ENCODE results near the gene FKBP4.

The FKBP4 gene

DNA sequence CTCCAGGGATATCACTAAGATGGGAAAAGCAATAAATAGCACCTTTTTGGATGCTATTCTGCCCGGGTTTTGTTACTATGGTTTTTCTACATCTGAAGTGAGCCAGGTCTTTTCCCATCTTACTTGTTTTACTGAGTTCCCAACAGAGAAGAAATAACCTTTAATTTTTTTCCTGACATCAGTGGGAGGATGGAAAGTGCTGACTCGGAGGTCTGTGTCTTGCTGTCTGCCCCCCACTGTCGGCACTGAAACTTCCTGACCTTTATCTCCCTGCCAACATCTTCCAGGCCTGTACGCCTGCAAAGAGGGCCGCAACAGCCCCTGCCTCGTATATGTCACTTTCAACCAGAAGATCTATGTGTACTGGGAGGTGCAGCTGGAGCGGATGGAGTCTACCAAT, 28.7 kb downstream of the FKBP4 start:
- peak overlapping the region; percentile 56 for H3K27ac Mint-ChIP-seq
- H3K4me1 Mint-ChIP-seq = no peaks in the 10 kb centered on the region
- no peaks in the 10 kb centered on the region for H3K9me3 Mint-ChIP-seq
- peaks cover 100% of the 10 kb centered on the region for H3K36me3 Mint-ChIP-seq
- no peak overlapping the region for H3K4me3 Mint-ChIP-seq
- no peak for DNase-seq (ENCODE audit: low spot score in 2 of 2)
- no peak for ATAC-seq

DNA sequence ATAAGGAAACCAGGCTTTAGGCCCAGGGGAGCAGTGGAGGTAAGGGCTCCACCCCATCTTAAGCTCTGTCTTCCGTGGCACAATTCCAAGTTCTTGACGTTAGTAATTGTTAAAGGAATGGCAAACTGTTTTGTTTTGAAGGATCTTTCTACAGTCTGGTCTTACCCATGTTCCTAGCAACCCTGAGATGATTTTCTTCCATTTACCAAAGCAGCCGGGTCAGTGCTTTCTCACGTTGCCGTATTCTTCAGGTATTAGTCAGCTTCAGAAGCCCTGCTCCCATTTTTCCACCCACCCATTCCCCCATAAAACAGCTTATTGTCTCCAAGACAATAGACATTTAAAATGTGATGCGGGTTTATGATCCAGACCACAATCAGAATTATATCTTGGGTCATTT, 29.8 kb downstream of the FKBP4 start:
- H3K4me3 Mint-ChIP-seq = no peak overlapping the region
- H3K27ac Mint-ChIP-seq = no peak overlapping the region
- DNase-seq (ENCODE audit: low spot score in 2 of 2) = no peak
- no peaks in the 10 kb centered on the region for H3K4me1 Mint-ChIP-seq
- peaks cover 100% of the 10 kb centered on the region for H3K36me3 Mint-ChIP-seq
- no peaks in the 10 kb centered on the region for H3K9me3 Mint-ChIP-seq
- ATAC-seq = no peak

DNA sequence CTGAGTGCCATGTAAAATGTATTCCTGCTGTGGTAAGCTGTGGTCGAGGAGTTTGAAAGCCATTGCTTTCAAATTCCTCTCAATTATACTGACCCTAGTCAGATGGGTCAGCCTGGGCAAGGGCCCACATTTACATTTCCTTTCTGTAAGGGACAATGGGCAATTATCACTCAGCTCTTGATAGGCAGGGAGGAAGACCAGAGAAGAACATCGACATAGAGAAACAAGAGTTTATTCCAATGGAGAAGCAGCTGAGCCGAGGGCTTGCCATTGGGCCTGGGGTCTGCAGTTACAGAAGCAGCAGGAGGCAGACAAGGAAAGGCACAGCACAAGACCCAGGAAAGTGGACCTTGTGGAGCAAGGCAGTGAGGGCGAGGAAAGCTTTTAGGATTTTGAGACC, 30.4 kb downstream of the FKBP4 start:
- Mint-ChIP-seq H3K36me3 (peaks cover 100% of the 10 kb centered on the region), H3K4me3 (no peak overlapping the region), H3K4me1 (no peaks in the 10 kb centered on the region), H3K27ac (no peak overlapping the region), H3K9me3 (no peaks in the 10 kb centered on the region)
- ATAC-seq (no peak), DNase-seq (ENCODE audit: low spot score in 2 of 2) (no peak)

DNA sequence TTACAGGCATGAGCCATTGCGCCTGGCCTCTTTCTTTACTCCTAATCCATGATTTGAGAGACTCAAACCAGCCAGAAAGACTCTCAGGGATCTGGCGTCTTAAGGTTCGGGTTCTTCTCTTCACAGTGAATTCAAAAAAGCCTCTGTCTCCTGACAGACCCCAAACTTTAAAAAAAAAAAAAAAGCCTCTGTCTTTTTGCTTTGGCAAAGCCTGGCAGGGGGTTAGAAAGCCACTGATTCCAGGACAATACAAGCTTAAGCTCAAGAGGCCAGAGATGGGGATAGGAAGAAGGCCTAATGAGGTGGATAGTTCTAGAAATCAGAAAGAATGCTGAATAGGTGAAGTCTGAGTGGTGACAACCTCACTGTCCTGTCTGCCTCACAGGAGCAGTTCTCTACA, 31.3 kb downstream of the FKBP4 start:
- no peaks in the 10 kb centered on the region for H3K4me1 Mint-ChIP-seq
- DNase-seq (ENCODE audit: low spot score in 2 of 2) (no peak), ATAC-seq (no peak)
- no peaks in the 10 kb centered on the region for H3K9me3 Mint-ChIP-seq
- no peak overlapping the region for H3K4me3 Mint-ChIP-seq
- H3K36me3 Mint-ChIP-seq = peaks cover 96% of the 10 kb centered on the region
- H3K27ac Mint-ChIP-seq = no peak overlapping the region

DNA sequence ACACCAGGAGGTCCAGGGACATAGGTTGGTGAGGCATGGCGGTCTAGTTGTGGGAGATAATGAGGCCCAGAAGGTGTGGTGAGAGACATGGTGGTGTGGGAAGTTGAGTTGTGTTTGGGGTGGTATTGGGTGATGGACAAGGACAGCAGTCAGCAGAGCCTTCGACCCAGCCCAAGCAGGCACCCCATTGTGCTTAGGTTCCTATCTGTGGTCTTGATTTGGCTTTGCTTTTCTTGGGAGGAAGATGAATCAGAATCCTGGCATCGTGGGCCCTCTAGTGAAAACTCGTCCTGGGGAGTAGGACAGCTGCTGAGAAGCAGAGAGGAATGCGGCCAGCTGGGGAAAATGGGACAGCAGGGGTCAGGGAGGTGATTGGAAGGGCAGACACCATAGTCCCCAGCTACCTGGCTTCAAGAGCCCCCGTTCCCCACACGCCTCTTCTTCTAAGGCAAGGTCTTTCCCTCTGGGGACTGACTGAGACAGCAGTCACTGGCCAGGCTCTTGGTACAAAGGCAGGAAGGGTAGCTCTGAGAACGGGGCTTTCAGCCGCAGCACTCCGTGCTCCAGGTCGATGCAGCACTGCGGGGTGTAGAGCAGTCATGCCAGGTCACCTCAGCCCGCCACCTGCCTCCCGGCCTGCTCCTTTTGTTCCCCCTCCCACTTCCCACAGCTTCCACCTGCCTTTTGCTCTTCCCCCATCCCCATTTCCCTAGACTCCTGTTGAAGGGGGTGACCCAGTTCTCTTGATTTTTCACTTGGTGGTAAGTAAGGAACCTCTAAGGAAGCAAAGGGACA, 32.1 kb downstream of the FKBP4 start:
- no peak for ATAC-seq
- Mint-ChIP-seq H3K27ac (peak overlapping the region; percentile 27), H3K4me3 (no peak overlapping the region), H3K36me3 (peaks cover 87% of the 10 kb centered on the region), H3K9me3 (no peaks in the 10 kb centered on the region), H3K4me1 (no peaks in the 10 kb centered on the region)
- DNase-seq (ENCODE audit: low spot score in 2 of 2) = no peak

DNA sequence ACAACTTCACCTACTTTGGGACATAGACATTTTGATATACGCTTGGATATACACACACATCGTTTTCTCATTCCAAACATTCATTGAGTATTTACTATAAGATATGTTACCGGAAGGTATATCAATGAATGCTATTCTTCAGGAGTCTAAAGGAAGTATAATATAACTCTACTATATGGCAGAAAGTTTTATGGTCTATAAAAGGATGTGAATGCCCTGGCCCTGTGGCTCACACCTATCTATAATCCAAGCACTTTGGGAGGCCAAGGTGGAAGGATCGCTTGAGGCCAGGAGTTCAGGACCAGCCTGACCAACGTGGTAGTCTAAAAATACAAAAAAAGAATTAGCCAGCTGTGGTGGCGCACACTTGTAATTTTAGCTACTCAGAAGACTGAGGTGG, 34.5 kb downstream of the FKBP4 start:
- DNase-seq (ENCODE audit: low spot score in 2 of 2) = no peak
- Mint-ChIP-seq H3K4me1 (no peaks in the 10 kb centered on the region), H3K9me3 (no peaks in the 10 kb centered on the region), H3K36me3 (peaks cover 64% of the 10 kb centered on the region), H3K27ac (peak overlapping the region; percentile 20), H3K4me3 (no peak overlapping the region)
- ATAC-seq = no peak

DNA sequence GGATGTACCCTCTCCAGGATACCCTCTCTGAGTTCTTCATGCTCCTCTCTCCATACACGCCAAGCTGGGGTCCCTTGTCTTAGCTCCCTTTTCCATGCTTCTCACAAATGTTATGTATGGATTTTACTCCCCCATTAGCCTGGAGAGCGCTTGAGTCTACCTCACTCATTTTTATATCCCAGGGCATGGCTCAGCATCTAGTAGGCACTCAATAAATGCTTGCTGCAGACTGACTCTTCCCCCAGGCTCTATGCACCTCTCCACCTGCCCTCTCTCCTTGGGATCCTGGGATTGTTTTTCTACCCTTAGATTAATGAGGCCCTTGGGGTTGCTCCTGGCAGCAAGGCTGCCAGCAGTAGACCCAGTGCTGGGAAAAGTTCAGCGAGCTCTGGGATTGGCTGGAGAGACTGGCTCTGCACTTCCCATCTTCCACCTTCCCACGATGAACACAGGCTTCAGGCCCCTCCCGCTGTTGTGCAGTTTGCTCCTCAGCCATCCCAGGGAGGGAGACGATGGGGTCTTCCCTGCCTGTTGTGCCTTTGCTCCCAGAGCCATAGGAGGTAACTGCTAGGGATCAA, 37.9 kb downstream of the FKBP4 start:
- H3K36me3 Mint-ChIP-seq = peaks cover 43% of the 10 kb centered on the region
- DNase-seq (ENCODE audit: low spot score in 2 of 2) (no peak), ATAC-seq (no peak)

DNA sequence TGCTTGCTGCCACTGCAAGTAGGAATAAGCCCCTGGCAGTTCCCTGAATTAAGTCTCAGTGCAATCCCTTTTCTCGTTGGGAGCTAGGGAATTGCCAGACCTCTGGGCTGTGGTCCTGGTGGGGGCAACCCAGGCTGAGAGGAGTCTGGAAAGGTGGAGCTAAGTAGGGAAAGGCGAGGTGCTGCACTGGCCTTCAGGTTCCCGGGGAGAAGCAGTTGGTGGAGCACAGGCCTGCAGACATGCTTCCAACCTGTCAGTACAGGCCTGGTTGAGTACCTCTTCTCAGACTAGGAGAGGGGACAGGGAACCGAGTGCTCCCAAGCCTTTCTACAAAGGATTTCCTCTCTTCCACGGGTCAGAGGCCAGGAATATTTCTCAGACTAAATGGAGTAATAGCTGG, 38.6 kb downstream of the FKBP4 start:
- ATAC-seq (no peak), DNase-seq (ENCODE audit: low spot score in 2 of 2) (no peak)
- H3K4me1 Mint-ChIP-seq = peaks cover 12% of the 10 kb centered on the region
- no peaks in the 10 kb centered on the region for H3K9me3 Mint-ChIP-seq
- H3K27ac Mint-ChIP-seq = no peak overlapping the region
- H3K4me3 Mint-ChIP-seq = no peak overlapping the region
- H3K36me3 Mint-ChIP-seq = peaks cover 39% of the 10 kb centered on the region

More for the DNA sequence above, 37.9 kb downstream of the FKBP4 start:
- Mint-ChIP-seq H3K9me3 (no peaks in the 10 kb centered on the region), H3K4me1 (peaks cover 12% of the 10 kb centered on the region), H3K27ac (peak overlapping the region; percentile 84), H3K4me3 (no peak overlapping the region)

DNA sequence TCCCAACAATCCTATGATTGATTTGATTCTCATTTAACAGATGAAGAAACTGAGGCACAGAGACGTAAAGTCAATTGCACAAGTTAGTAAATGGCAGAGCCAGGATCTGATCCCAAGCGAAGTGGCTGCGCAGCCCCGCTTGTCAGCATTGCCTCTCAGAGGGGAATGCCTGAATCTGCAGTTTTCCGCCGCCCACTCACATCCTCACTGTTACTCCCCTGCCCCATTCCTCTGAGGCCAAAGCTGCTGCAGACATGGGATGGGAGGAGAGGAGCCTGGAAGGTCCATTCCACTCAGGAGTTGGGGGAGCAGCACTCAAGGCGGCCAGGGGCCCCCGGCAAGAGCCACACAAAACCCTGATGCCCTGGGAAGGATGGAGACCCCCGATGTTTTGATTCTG, 39.0 kb downstream of the FKBP4 start:
- no peak for DNase-seq (ENCODE audit: low spot score in 2 of 2)
- peak overlapping the region; percentile 50 for H3K27ac Mint-ChIP-seq
- H3K9me3 Mint-ChIP-seq = no peaks in the 10 kb centered on the region
- ATAC-seq = no peak
- H3K36me3 Mint-ChIP-seq = peaks cover 39% of the 10 kb centered on the region
- H3K4me1 Mint-ChIP-seq = peaks cover 12% of the 10 kb centered on the region
- H3K4me3 Mint-ChIP-seq = no peak overlapping the region

DNA sequence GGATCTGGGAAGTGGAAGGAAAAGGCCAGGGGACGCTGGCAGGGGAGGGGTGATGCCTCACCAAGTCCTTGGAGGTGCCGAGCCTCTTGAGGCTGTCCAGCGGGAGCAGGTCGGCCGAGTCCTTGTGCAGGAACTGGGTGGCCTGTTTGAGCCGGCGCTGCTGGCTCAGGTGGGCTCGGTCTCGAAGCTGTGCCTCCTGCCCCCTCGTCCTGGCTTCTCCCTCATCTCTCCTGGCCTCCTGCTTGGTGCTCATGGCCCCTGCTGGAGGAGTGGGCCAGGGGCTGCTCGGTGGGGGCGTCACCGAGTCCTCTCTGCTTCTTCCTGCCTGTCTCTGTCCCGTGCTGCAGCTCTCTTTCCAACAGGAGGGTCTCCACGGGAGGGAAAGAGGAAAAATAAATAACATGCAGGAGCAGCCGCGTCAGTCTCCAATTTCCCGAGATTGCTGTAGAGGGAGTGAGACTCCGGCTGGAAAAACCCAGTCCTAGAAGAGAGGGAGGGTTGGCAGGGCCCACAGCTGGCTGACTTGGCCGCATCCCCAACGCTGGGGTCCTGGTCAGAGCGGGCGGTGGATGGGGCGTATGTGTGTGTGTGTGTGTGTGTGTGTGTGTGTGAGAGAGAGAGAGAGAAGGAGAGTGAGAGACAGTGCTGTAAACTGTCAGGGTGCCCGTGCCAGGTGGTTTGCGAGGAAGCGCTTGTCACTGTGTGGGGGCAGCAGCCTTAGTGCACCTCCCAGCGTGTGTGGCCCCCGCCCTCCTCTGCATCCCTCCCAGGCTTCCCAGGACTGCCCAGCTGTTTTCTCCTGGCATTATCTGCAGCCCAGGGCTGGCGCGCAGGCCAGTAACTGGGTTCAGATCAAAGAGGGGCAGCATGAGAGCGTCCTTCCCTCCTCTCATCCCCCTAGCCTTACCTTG, 40.1 kb downstream of the FKBP4 start, which contains the start of gene NRIP2:
Gene NRIP2, minus strand, starts transcription at position 455 of the 911 bp plus-strand sequence. Its CDS starts 52 bp downstream, at position 403.
- ATAC-seq (no peak), DNase-seq (ENCODE audit: low spot score in 2 of 2) (no peak)
- H3K4me1 Mint-ChIP-seq = peaks cover 12% of the 10 kb centered on the region
- H3K27ac Mint-ChIP-seq = peak within 1 kb of the TSS; percentile 50
- no peak within 1 kb of the TSS for H3K4me3 Mint-ChIP-seq
- peaks cover 39% of the 10 kb centered on the region for H3K36me3 Mint-ChIP-seq
- no peaks in the 10 kb centered on the region for H3K9me3 Mint-ChIP-seq

DNA sequence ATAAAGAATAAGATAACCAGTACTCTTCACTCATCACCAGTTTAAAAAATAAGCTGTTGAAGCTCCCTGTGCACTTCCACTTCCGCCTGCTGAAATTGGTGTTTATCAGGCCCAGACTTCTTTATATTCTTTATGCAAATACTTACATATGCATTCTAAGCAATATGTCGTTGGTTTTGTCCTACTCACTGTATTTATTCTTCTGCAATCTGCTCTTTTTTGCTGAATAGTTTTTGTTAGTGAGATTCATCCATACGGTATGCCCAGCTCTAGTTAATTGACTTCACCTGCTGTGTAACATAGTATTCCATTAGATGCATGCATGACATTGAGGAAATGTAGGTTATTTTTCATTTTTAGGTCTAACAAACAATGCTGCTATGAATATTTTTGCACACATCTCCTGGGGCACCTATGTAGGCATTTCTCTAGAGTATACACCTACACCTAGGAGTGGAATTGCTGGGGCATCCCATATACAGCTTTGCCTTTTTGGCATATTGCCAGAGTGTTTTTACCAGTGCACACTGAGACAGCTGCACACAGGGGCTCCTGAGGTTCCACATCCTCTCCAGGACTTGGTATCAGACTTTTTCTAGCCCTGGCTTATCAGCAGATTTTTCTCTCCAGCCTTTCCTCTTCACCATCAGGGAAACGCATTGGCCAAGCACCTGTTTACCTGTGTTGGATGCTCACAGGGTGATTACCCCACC, 41.1 kb downstream of the FKBP4 start:
- H3K4me1 Mint-ChIP-seq = peaks cover 12% of the 10 kb centered on the region
- DNase-seq (ENCODE audit: low spot score in 2 of 2) = no peak
- H3K9me3 Mint-ChIP-seq = no peaks in the 10 kb centered on the region
- no peak for ATAC-seq
- H3K27ac Mint-ChIP-seq = no peak overlapping the region
- no peak overlapping the region for H3K4me3 Mint-ChIP-seq
- H3K36me3 Mint-ChIP-seq = peaks cover 40% of the 10 kb centered on the region

DNA sequence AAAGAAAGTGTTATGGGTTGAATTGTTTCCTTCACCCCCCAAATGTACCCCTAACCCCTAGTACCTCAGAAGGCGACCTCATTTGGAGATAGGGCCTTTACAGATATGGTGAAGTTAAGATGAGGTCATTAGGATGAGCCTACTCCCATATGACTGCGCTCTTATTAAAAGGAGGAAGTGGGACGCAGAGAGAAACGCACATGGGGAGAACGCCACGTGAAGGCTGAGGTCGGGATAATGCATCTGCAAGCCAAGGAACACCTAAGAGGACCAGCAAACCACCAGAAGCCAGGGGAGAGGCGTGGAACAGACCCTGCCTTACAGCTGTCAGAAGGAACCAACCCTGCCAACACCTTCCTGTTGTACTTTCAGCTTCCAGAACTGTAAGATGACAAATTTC, 41.8 kb downstream of the FKBP4 start:
- DNase-seq (ENCODE audit: low spot score in 2 of 2) = no peak
- Mint-ChIP-seq H3K4me1 (peaks cover 12% of the 10 kb centered on the region), H3K4me3 (no peak overlapping the region), H3K27ac (no peak overlapping the region), H3K9me3 (no peaks in the 10 kb centered on the region), H3K36me3 (peaks cover 45% of the 10 kb centered on the region)
- ATAC-seq = no peak

DNA sequence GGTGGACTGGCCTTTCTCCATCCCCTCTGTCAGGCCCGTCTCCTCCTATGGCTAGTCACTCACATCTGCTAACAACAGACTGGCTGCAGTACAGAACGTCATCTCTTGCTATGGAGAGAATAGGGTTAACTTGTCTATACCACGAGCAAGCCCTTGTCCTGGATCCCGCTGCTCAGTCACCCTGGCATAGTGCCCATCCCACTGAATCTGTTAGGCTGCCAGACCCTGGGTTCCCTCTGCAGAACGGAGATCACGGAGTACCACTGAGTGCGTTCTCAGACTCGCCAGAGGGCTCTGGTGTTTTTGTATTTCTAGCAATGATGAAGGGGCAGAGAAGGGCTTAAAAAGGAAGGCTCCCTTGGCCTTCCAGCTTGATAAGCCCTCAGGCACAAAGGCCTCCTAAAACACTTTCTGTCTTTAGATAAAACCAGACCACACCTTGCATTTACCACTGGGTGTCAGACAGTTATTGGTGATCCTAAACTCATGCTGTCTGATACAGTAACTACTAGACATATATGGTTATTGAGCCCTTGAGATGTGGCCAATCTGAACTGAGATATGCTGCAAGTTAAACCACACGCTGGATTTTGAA, 46.4 kb downstream of the FKBP4 start:
- Mint-ChIP-seq H3K9me3 (no peaks in the 10 kb centered on the region), H3K4me3 (no peak overlapping the region), H3K4me1 (peaks cover 5% of the 10 kb centered on the region), H3K36me3 (peaks cover 55% of the 10 kb centered on the region), H3K27ac (no peak overlapping the region)
- no peak for DNase-seq (ENCODE audit: low spot score in 2 of 2)
- ATAC-seq = no peak

DNA sequence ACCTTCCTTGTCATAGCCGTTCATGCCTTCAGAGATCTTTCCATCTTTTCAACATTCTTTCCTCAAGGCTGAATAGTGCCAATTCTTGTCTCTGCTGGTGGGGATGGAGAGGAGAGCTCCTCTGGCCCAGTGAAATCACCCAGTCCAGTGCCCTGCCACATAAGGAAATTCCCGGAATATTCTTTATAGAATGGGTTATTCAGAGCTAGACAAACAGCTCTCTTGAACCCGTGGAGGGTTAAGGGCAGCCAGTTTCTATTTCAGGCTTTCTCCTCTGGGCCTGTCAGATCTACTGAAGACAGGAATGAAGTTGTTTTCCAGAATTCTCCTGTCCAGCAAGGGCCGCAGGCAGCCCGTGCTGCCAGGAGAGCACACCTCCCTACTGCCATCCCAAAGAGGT, 48.2 kb downstream of the FKBP4 start:
- H3K9me3 Mint-ChIP-seq = no peaks in the 10 kb centered on the region
- DNase-seq (ENCODE audit: low spot score in 2 of 2) (no peak), ATAC-seq (no peak)
- H3K27ac Mint-ChIP-seq = peak overlapping the region; percentile 55
- H3K4me3 Mint-ChIP-seq = no peak overlapping the region
- peaks cover 5% of the 10 kb centered on the region for H3K4me1 Mint-ChIP-seq
- H3K36me3 Mint-ChIP-seq = peaks cover 44% of the 10 kb centered on the region

DNA sequence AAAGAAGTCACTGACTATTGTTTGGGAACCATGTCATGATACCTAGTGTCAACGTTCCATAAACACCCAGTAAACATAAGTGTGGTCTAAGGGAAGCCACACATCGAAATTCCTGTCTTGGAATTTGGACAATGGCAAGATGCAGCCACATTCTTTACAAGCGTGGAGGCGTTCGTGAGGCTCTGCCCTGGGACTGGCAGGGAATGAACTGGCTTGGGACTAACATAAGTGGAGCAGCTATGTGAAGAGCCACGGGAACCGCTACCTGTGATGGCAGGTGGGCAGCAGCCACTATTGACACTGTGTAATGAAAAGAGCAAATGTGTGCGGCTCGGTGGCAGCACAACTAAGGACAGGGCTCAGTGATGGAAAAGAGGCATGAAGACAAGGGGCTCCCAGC, 50.0 kb downstream of the FKBP4 start:
- DNase-seq (ENCODE audit: low spot score in 2 of 2) = no peak
- H3K36me3 Mint-ChIP-seq = peaks cover 27% of the 10 kb centered on the region

More for the DNA sequence above, 50.0 kb downstream of the FKBP4 start:
- no peak for ATAC-seq
- Mint-ChIP-seq H3K4me1 (peaks cover 5% of the 10 kb centered on the region), H3K27ac (peak overlapping the region; percentile 74), H3K4me3 (no peak overlapping the region), H3K9me3 (no peaks in the 10 kb centered on the region)

Measured in stimulated activated effector memory CD8-positive, alpha-beta T cell treated with anti-CD3 and anti-CD28 coated beads, Interleukin-12 subunit alpha, Interleukin-12 subunit beta, amount 100 ng/mL, for 72 hours (primary cell).